Glutamatergic neuron (in vitro differentiated cells): ENCODE measurements around the gene HP. TPM values are rescaled to one million over a fixed set of nuclear protein-coding genes. Genes with fewer than 3 reads are reported as not detected.

Experiments used
- DNase-seq: peaks from one replicate; pipeline ENCODE4 v3.0.0; 2022
- H3K27ac Mint-ChIP-seq: one replicate; pipeline ENCODE4 v1.8.0; 2020; ENCODE audit warnings: mild to moderate bottlenecking, mixed read lengths, inconsistent platforms; ENCODE audit not compliant: unreplicated experiment
- H3K27me3 Mint-ChIP-seq: one replicate; pipeline ENCODE4 v1.8.0; 2020; ENCODE audit warnings: mild to moderate bottlenecking, moderate library complexity, mixed read lengths, inconsistent platforms; ENCODE audit not compliant: unreplicated experiment
- H3K36me3 Mint-ChIP-seq: one replicate; pipeline ENCODE4 v1.8.0; 2020; ENCODE audit warnings: mild to moderate bottlenecking, mixed read lengths, inconsistent platforms; ENCODE audit not compliant: unreplicated experiment
- H3K4me1 Mint-ChIP-seq: one replicate; pipeline ENCODE4 v1.8.0; 2020; ENCODE audit warnings: mild to moderate bottlenecking, low read depth, mixed read lengths, inconsistent platforms; ENCODE audit not compliant: unreplicated experiment
- H3K4me3 Mint-ChIP-seq: one replicate; pipeline ENCODE4 v1.8.0; 2020; ENCODE audit warnings: mild to moderate bottlenecking, mixed read lengths, inconsistent platforms; ENCODE audit not compliant: unreplicated experiment
- H3K9me3 Mint-ChIP-seq: one replicate; pipeline ENCODE4 v1.8.0; 2020; ENCODE audit warnings: mild to moderate bottlenecking, moderate library complexity, mixed read lengths, inconsistent platforms; ENCODE audit not compliant: unreplicated experiment
- total RNA-seq: library from RNA; stranded (reverse); fragmentation: NEBNext Ultra II Directional; extraction: Animal tissue kit (Norgen Biotek cat#: 25700); gene quantifications from one replicate; pipeline ENCODE4 v1.2.1, GENCODE V29; 2021; ENCODE audit not compliant: unreplicated experiment
- TF ChIP-seq, protein P1 (sequence below): fragments of 200-600 bp; sonication (generic); IDR thresholded peaks from one replicate; pipeline ENCODE4 v1.5.0; 2021; ENCODE audit not compliant: partially characterized antibody, unreplicated experiment

HP gene
- total RNA-seq, 1 donor from 2014 or later, result not detected

DNA sequence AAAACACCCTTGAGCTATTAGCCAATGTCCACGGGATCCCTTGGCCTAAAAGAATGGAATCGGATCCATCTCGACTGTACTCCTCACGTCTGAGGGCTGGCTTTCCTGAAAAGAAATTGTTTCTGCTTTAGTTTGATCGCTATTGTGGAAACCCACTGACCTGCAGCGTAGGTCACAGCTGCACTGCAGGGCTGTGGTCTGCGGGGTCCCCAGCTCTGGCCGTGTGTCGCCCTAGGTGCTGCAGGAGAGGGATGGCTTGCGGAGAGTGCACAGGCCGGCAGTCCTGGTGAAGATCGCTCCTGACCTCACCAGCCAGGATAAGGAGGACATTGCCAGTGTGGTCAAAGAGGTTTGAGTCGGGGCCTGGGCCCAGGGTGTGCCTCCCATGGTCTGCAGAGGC, 32.2 kb upstream of the HP start:
- Mint-ChIP-seq H3K27me3 (no peaks in the 10 kb centered on the region), H3K27ac (no peak overlapping the region), H3K4me1 (no peaks in the 10 kb centered on the region), H3K36me3 (no peaks in the 10 kb centered on the region), H3K4me3 (no peak overlapping the region), H3K9me3 (peaks cover 3% of the 10 kb centered on the region)
- TF ChIP-seq, protein P1, sequence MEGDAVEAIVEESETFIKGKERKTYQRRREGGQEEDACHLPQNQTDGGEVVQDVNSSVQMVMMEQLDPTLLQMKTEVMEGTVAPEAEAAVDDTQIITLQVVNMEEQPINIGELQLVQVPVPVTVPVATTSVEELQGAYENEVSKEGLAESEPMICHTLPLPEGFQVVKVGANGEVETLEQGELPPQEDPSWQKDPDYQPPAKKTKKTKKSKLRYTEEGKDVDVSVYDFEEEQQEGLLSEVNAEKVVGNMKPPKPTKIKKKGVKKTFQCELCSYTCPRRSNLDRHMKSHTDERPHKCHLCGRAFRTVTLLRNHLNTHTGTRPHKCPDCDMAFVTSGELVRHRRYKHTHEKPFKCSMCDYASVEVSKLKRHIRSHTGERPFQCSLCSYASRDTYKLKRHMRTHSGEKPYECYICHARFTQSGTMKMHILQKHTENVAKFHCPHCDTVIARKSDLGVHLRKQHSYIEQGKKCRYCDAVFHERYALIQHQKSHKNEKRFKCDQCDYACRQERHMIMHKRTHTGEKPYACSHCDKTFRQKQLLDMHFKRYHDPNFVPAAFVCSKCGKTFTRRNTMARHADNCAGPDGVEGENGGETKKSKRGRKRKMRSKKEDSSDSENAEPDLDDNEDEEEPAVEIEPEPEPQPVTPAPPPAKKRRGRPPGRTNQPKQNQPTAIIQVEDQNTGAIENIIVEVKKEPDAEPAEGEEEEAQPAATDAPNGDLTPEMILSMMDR, result no peak
- no peak for DNase-seq

DNA sequence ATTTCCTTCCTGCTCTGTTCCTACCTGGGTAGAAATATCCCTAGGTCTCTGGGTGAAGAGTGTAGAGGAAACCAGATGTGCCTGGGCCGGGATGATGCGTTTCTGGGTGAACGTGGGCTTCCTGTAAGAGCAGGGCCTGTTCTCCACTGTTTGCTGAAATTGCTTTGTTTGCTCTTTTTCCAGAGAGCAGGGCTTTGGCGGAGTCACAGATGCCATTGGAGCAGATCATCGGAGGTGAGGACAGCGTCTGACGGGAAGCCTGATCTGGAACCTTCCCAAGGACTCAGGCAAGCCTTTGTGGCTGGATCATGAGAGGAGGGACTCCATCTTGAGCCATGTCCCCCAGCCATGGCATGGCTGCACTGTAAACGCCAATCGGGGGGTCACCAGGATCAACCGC, 30.3 kb upstream of the HP start:
- no peak overlapping the region for H3K27ac Mint-ChIP-seq
- H3K36me3 Mint-ChIP-seq, result no peaks in the 10 kb centered on the region
- H3K9me3 Mint-ChIP-seq, result peaks cover 3% of the 10 kb centered on the region
- H3K27me3 Mint-ChIP-seq, result no peaks in the 10 kb centered on the region
- H3K4me3 Mint-ChIP-seq, result no peak overlapping the region
- TF ChIP-seq, protein P1, result no peak
- DNase-seq, result no peak
- no peaks in the 10 kb centered on the region for H3K4me1 Mint-ChIP-seq

DNA sequence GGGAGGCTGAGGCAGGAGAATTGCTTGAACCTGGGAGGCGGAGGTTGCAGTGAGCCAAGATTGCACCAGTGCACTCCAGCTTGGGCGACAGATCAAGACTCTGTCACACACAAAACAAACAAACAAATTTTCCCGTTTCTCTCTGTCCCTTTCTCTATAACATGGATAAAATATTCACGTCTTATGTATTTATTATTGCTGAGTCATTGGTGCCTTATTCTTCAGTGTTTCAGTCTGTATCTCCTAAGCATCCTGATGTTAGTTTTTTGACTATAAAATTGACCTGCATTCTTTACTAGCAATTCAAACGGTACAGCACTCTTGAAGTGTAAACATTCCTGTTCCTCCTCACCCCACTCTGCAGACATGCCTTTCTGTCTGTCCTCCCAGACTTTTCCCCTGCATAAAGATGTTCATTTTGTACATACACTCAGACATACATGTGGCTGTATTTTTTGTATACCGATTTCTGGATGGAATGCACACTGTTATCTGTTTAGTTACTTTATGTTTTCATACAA, 29.4 kb upstream of the HP start:
- no peaks in the 10 kb centered on the region for H3K36me3 Mint-ChIP-seq
- H3K27ac Mint-ChIP-seq, result no peak overlapping the region

DNA sequence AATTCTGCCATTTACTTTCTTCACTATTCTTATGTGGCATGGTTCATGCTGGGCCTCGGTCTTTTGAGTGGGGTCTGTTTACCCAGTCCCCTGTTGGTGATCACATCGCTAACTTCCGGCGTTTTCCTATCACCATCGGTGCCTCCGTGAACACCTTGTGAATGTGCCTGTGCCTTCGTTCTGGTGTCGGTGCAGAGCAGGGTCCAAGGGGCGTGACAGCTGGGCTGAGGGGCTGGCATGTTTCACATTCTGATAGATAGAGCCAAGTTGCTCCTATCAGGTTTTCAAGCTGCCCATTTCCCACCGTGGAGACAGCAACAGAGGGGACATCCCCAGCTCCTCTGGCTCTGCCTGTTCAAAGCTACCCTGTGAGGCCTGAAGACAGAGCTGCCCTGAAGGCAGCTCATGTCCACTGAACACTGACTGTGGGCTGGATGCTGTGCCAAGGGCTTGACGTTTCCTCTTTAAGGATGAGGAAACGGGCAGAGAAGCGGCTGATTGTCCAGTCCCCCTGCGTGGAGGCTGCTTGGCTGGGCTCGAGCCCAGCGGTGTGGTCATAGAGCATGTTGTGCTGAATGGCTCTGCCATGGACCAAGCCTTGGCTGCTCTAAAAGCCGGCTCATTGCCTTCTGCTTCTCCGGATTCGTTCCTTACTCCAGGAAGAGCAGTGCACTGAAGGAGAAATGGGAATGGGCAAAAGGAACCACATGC, 28.7 kb upstream of the HP start:
- no peak overlapping the region for H3K27ac Mint-ChIP-seq
- DNase-seq, result no peak
- H3K9me3 Mint-ChIP-seq, result peaks cover 3% of the 10 kb centered on the region
- H3K27me3 Mint-ChIP-seq, result no peaks in the 10 kb centered on the region
- H3K4me3 Mint-ChIP-seq, result no peak overlapping the region
- H3K36me3 Mint-ChIP-seq, result no peaks in the 10 kb centered on the region
- no peaks in the 10 kb centered on the region for H3K4me1 Mint-ChIP-seq
- TF ChIP-seq, protein P1, result no peak

More for the DNA sequence above, 29.4 kb upstream of the HP start:
- Mint-ChIP-seq H3K27me3 (no peaks in the 10 kb centered on the region), H3K9me3 (peaks cover 3% of the 10 kb centered on the region), H3K4me3 (no peak overlapping the region), H3K4me1 (no peaks in the 10 kb centered on the region)
- TF ChIP-seq, protein P1, result no peak
- DNase-seq, result no peak

DNA sequence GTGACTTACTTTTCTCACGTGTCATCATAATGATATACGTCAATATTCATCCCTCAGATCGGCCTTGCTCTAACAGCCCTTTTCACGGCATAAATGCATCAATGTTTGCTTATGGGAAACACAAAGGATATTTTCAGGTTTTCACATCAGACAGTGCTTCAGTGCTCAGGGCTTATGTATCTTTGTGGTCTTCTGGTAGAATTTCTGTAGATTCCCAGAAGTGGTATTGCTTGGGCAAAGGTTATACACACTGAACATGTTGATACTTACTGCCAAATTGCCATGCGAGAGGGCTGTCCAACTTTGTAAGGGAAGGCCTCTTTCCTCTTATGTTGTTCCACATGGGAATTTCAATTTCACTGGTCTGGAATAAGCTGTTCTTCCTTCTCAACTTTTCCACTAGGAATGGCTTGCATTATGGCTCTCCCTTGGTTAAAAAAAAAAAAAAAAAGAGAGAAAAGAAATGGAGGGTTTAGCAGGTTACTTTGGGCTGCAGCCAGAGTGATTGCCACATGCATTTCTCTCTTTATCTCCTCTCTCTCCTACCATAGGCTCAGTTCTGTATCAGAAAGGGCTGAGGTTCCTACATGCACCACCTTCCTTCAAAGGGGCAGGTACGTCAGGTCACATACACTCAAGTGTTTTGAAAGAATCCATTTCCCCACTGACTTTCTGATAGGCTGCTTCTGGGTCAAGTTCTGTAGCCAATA, 26.5 kb upstream of the HP start:
- Mint-ChIP-seq H3K27ac (no peak overlapping the region), H3K27me3 (no peaks in the 10 kb centered on the region), H3K4me3 (no peak overlapping the region), H3K4me1 (no peaks in the 10 kb centered on the region), H3K36me3 (no peaks in the 10 kb centered on the region), H3K9me3 (no peaks in the 10 kb centered on the region)
- TF ChIP-seq, protein P1, result no peak
- DNase-seq, result no peak
